ENCODE results near the gene SHPK.

- no peak for TF ChIP-seq CTCF (IDR thresholded peaks at IDR 0.05)
- no peak for TF ChIP-seq POLR2A (IDR thresholded peaks at IDR 0.05)
These were observed 69.5 kb downstream of the SHPK start for GRCh38 chr17:3566551-3566950.

Data from upper lobe of left lung (tissue), 4 donors.